ENCODE measurements around the gene DAW1.

Gene DAW1

GRCh38 chr2:227862227-227862740, 9.1 kb upstream of the DAW1 start:
- DNase-seq, result peak; percentile 53

GRCh38 chr2:227862741-227863588, 8.5 kb upstream of the DAW1 start:
- DNase-seq, result no peak

- no peak for DNase-seq
These were observed 7.2 kb upstream of the DAW1 start for GRCh38 chr2:227864161-227864756.

GRCh38 chr2:227865291-227865690, 6.1 kb upstream of the DAW1 start:
- DNase-seq, result no peak

GRCh38 chr2:227867386-227867785, 4.0 kb upstream of the DAW1 start:
- DNase-seq, result no peak

GRCh38 chr2:227870710-227871374, 589 bp upstream of the DAW1 start:
- DNase-seq, result no peak

- no peak for DNase-seq
These were observed 1.2 kb downstream of the DAW1 start for GRCh38 chr2:227872676-227873075.

- no peak for DNase-seq
These were observed 4.9 kb downstream of the DAW1 start for GRCh38 chr2:227876300-227876801.

- DNase-seq, result no peak
These were observed 6.2 kb downstream of the DAW1 start for GRCh38 chr2:227877421-227878310.

GRCh38 chr2:227880460-227880859, 9.0 kb downstream of the DAW1 start:
- DNase-seq, result no peak

GRCh38 chr2:227881866-227882517, 10.6 kb downstream of the DAW1 start:
- peak; percentile 2 for DNase-seq

- DNase-seq, result peak; percentile 59
These were observed 13.1 kb downstream of the DAW1 start for GRCh38 chr2:227884511-227884947.

- DNase-seq, result peak; percentile 52
These were observed 14.7 kb downstream of the DAW1 start for GRCh38 chr2:227886149-227886548.

- peak; percentile 28 for DNase-seq
These were observed 16.9 kb downstream of the DAW1 start for GRCh38 chr2:227888289-227888688.

GRCh38 chr2:227889336-227889735, 17.9 kb downstream of the DAW1 start:
- no peak for DNase-seq

- DNase-seq, result peak; percentile 35
These were observed 19.2 kb downstream of the DAW1 start for GRCh38 chr2:227890495-227891079.

- peak; percentile 23 for DNase-seq
These were observed 20.2 kb downstream of the DAW1 start for GRCh38 chr2:227891673-227892072.

GRCh38 chr2:227903381-227903780, 31.9 kb downstream of the DAW1 start:
- no peak for DNase-seq

- no peak for DNase-seq
These were observed 35.6 kb downstream of the DAW1 start for GRCh38 chr2:227906991-227907390.

- DNase-seq, result no peak
These were observed 37.0 kb downstream of the DAW1 start for GRCh38 chr2:227908266-227909054.

- DNase-seq, result no peak
These were observed 42.9 kb downstream of the DAW1 start for GRCh38 chr2:227914362-227914761.
